GM18511 (cell line): ENCODE results near the gene KCNIP1.
"Not testable (repeated sequence)": the region's sequence is repeated elsewhere in the genome, so short reads cannot be mapped to it uniquely, and the experiment has no call there.

Experiments
- ATAC-seq: cut with Tn5 transposase; IDR thresholded peaks from one replicate; pipeline ENCODE4 v1.9.1; 2021; ENCODE audit warnings: mild to moderate bottlenecking, moderate library complexity; ENCODE audit not compliant: unreplicated experiment

The KCNIP1 gene

GRCh38 chr5:170746075-170746960 is 242.5 kb downstream of the KCNIP1 start:
- ATAC-seq: no peak

GRCh38 chr5:170746961-170747340 is 243.1 kb downstream of the KCNIP1 start:
- ATAC-seq: no peak

GRCh38 chr5:170747357-170747756 is 243.5 kb downstream of the KCNIP1 start:
- ATAC-seq: no peak

GRCh38 chr5:170747851-170748250 is 244.0 kb downstream of the KCNIP1 start:
- ATAC-seq: no peak

GRCh38 chr5:170748951-170749471 is 245.2 kb downstream of the KCNIP1 start:
- ATAC-seq: no peak

GRCh38 chr5:170749911-170750431 is 246.2 kb downstream of the KCNIP1 start:
- ATAC-seq: no peak

- ATAC-seq: no peak
Observed at GRCh38 chr5:170750791-170751190, 247.0 kb downstream of the KCNIP1 start.

- no peak for ATAC-seq
Observed at GRCh38 chr5:170751631-170752030, 247.8 kb downstream of the KCNIP1 start.

GRCh38 chr5:170752257-170753215 is 248.7 kb downstream of the KCNIP1 start:
- ATAC-seq: no peak

GRCh38 chr5:170753311-170753710 is 249.5 kb downstream of the KCNIP1 start:
- ATAC-seq: no peak

- ATAC-seq: not testable (repeated sequence)
Observed at GRCh38 chr5:170754508-170754907, 250.7 kb downstream of the KCNIP1 start.

GRCh38 chr5:170755679-170756456 is 252.0 kb downstream of the KCNIP1 start:
- ATAC-seq: no peak

GRCh38 chr5:170756691-170757090 is 252.9 kb downstream of the KCNIP1 start:
- no peak for ATAC-seq

- peak; percentile 91 for ATAC-seq
Observed at GRCh38 chr5:170757182-170757601, 253.4 kb downstream of the KCNIP1 start.

- ATAC-seq: no peak
Observed at GRCh38 chr5:170757669-170758068, 253.8 kb downstream of the KCNIP1 start.

- no peak for ATAC-seq
Observed at GRCh38 chr5:170758481-170758880, 254.7 kb downstream of the KCNIP1 start.

GRCh38 chr5:170760113-170760512 is 256.3 kb downstream of the KCNIP1 start:
- ATAC-seq: no peak

GRCh38 chr5:170761048-170761707 is 257.4 kb downstream of the KCNIP1 start:
- no peak for ATAC-seq

- no peak for ATAC-seq
Observed at GRCh38 chr5:170761708-170762066, 257.9 kb downstream of the KCNIP1 start.

- not testable (repeated sequence) for ATAC-seq
Observed at GRCh38 chr5:170762298-170762697, 258.5 kb downstream of the KCNIP1 start.
